Hypothalamus (tissue), 51 donors: Measurements from ENCODE around the gene ZNF627.
A peak's percentile ranks its signal among the peaks of the same experiment; 100 is the strongest.
"Not testable (repeated sequence)": the region's sequence is repeated elsewhere in the genome, so short reads cannot be mapped to it uniquely, and the experiment has no call there.

Experiments
- DNase-seq, 51 donors: peaks; one replicate each; lab custom pipeline; 2025; lab: John Stamatoyannopoulos, UW

The ZNF627 gene

DNA sequence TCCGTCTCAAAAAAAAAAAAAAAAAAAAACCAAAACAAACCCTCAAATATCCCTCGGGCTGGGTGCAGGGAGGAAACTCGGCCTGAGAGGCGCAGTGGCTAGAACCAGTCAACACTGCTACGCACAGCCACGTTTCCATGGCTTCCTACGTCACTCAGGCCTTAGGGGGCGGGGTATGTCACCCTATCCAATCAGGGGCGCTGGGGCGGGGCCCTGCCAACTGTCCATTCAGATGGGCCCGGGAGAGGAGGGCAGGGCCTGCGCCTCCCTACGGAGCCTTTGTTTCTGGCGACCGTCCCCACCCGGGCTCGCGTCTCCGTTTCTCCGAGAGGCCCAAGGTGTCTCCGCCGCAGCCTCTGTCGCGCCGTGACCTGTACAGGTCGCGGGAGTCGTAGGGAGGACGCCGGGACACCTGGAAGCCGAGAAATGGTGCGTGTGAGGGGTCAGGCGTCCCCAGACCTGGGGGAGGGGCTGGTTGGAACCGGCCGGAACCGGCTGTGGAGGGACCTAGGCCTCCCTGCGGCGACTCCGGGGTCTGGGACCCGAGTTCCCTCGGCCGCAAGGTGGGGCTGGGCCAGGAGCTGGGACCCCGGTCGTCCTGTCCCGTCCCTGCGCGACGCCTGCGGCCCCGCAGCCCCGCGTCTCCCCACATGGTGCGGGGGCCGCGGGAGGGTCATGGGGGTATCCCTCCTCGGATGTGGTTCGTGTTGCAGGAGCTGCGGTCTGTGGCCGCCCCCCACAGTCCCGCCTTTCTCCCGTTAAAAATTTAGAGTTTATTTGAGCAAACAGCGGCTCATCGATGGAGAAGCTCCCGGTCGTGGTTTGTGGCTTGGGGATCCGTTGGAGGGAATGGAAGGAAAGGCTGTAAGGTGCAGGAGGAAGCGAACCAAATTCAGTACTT is at the start of gene ZNF627:
TSS of gene ZNF627 (plus strand) at position 282 of the 901 bp plus-strand sequence. CDS start at position 427, 145 bp downstream.
- peak; percentile 75 to 99 (median 95) for DNase-seq

GRCh38 chr19:11547929-11548700 is 49.2 kb upstream of the ZNF627 start:
- no peak for DNase-seq

DNA sequence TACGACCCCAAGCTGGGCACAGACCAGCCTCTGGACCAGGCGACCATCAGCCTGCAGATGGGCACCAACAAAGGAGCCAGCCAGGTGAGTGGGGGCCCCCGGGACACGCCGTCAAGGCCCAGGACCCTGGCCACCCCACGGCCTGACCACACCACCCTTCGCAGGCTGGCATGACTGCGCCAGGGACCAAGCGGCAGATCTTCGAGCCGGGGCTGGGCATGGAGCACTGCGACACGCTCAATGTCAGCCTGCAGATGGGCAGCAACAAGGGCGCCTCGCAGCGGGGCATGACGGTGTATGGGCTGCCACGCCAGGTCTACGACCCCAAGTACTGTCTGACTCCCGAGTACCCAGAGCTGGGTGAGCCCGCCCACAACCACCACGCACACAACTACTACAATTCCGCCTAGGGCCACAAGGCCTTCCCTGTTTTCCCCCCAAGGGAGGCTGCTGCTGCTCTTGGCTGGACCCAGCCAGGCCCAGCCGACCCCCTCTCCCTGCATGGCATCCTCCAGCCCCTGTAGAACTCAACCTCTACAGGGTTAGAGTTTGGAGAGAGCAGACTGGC is 47.8 kb upstream of the ZNF627 start:
- no peak for DNase-seq

GRCh38 chr19:11550265-11550664 is 47.0 kb upstream of the ZNF627 start:
- no peak for DNase-seq

- DNase-seq, result peak in 1 of 51 donors; percentile 7
These were observed 45.6 kb upstream of the ZNF627 start for GRCh38 chr19:11551603-11552235.

DNA sequence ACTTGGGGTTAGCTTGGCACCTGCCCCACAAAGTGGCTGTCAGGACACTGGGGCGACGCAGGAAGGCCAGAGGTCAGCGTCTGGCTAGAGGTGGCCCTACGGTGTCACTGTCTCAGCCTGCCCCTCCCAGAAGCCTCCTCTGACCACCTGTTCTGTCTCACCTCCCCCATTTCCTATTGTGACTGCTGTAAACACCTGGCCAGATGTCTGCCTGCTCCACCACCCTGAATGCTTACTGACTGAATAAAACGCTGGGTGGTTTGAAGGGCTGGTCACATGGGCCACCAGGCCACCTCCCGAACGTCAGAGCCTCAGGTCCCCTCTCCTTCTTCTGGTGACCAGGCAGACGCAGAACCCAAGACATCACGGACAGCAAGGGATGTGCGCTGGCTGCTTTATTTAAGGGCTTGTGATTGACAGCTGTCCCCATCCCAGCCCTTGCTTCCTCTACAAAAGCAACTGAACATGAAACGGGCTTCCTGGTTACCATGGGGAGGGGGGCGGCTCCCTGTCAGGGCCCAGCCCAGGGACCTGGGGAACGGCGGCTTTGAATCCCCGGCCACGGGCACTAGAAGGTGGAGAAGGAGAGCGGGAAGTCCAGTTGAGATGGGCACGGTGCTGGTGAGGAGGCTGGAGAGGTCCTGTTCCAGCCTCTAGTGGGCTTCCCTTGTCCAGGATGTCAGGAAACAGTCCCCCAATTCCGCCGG is 44.5 kb upstream of the ZNF627 start:
- no peak for DNase-seq

GRCh38 chr19:11554160-11554559 is 43.1 kb upstream of the ZNF627 start:
- no peak for DNase-seq

DNA sequence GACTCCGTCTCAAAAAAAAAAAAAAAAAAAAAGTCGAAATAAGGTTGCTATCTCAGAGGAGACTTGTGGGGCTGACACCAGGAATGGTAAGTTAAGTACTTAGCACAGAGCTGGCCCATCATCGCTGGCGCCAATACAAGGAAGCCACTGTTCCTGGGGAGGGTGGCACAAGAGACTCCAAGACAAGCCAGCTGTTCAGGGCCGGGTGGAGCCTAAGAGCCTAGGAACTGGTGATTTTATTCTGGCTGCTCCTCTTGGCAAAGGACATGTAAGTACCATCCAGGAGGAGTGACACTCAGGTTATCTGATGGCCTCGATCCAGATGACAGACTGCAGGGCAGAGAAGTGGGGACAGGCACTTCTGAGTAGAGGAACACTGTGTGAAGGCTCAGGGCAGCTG is 42.0 kb upstream of the ZNF627 start:
- peak in 8 of 51 donors; percentile 5 to 29 (median 12) for DNase-seq

- no peak for DNase-seq
These were observed 40.5 kb upstream of the ZNF627 start for GRCh38 chr19:11556634-11557420.

GRCh38 chr19:11558881-11559828 is 38.1 kb upstream of the ZNF627 start, which contains the start of gene ELOF1:
Gene ELOF1 (minus strand): TSS chr19:11559230. CDS start chr19:11554347, 4,883 bp downstream.
- peak; percentile 79 to 98 (median 96) for DNase-seq

- peak in 19 of 51 donors; percentile 4 to 67 (median 29) for DNase-seq
These were observed 36.8 kb upstream of the ZNF627 start for GRCh38 chr19:11560404-11561051.

GRCh38 chr19:11563532-11563931 is 33.8 kb upstream of the ZNF627 start:
- DNase-seq, result no peak

- not testable (repeated sequence) for DNase-seq
These were observed 33.0 kb upstream of the ZNF627 start for GRCh38 chr19:11564082-11564807.

- not testable (repeated sequence) for DNase-seq
These were observed 31.7 kb upstream of the ZNF627 start for GRCh38 chr19:11565649-11565980.

DNA sequence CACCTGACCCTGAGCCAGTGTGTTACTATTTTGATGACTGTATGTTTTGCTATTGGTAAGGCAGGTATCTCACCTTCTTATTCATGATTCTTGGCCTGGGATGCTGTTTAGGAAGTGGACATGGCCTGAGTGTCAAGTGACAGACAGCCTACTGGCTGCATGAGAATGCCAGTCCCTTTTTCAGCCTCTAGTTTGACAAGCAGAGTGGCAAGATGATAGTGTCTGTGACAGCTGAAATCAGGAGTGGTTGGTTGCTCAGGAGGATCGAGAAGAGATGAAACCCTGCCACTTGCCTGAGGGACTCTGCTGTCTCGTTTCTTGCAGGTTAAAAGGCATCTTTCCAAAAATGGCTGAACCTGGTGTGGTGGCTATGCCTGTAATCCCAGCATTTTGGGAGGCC is 31.1 kb upstream of the ZNF627 start:
- no peak for DNase-seq

GRCh38 chr19:11570039-11570462 is 27.2 kb upstream of the ZNF627 start:
- DNase-seq, result no peak

DNA sequence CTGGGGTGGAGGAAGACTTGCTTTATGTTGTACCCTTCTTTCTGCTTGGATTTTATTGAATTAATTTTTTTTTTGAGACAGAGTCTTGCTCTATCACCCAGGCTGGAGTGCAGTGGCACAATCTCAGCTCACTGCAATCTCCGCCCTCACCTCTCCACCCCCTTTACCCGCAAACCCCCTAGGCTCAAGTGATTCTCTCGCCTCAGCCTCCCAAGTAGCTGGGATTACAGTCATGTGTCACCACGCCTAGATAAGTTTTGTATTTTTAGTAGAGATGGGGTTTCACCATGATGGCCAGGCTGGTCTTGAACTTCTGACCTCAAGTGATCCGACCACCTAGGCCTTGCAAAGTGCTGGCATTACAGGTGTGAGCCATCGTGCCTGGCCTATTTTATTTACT is 23.9 kb upstream of the ZNF627 start:
- DNase-seq, result not testable (repeated sequence)
